GM21737 (cell line): Measurements from ENCODE around the gene MZT2B.
"Not testable (repeated sequence)": the region's sequence is repeated elsewhere in the genome, so short reads cannot be mapped to it uniquely, and the experiment has no call there.

ENCODE experiments used
- ATAC-seq: cut with Tn5 transposase; IDR thresholded peaks from one replicate; pipeline ENCODE4 v1.9.1; 2021; ENCODE audit warnings: mild to moderate bottlenecking, moderate library complexity; ENCODE audit not compliant: unreplicated experiment

MZT2B gene

DNA sequence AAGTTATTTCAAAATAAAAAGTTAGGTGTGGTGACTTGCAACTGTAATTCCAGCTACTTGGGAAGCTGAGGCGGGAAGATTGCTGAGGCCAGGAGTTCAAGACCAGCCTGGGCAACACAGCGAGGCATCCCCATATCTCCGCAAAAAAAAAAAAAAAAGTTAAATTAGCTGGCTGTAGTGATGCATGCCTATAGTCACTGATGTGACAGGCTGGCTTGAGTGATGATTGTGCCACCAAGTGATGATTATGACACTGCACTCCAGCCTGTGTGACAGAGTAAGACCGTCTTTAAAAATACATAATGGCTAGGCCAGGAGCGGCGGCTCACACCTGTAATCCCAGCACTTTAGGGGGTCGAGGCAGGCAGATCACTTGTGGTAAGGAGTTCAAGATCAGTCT, 12.2 kb upstream of the MZT2B start:
- no peak for ATAC-seq

DNA sequence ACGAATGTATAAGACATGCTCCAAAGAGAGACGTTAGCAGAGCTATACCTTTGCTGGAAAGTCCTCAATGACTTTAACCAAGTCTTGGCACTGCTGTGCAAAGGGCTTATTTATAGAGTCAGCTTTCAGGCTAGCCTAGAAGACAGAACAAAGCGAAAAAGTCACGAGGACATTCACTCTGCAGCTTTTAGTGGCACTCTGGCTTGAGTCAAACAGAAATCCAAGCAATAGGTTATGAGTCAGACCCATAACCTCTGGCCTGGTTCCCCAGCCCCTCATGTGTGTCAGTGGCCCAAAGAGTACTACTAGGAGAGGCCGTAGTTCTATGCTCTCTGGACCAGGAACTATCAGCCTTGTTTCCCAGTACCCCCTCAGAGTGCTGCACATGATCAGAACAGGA, 7.2 kb upstream of the MZT2B start:
- ATAC-seq: not testable (repeated sequence)

DNA sequence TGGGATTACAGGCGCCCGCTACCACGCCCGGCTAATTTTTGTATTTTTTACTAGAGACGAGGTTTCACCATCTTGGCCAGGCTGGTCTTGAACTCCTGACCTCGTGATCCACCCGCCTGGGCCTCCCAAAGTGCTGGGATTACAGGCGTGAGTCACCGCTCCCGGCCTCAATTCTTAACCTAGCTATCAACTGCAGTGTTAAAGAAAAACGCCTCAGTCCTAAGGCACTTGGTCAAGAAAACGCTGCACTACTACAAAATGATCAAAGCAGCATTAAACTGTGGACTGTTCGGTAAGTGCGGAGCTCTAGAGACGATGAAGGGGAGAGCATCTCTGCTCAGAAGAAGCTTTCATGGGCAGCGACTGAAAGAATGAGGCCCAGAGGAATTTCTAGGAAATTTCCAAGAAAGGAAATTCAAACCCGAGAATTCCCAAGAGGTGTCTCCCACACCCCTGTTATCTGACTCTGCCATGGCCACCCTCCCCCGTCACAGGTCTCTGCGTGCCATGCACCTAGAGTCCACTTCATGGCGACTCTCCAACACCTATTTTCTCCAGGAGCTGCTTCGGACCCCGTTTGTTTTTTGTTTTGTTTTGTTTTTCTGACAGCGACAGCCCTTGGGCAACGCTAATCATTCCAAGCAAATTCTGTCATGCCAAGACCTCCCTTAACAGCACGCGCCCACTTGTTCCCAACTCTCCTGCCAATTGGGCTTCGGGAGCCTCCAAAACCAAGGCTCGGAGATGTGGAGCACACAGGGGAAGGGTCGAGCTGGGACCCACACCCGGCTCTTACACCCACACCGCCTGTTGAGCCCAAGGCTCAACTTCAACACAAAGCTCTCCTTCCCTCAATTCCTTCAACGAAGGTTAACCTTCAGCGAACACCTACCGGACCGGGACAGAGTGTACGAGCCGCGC, 1.4 kb upstream of the MZT2B start:
- ATAC-seq: not testable (repeated sequence)

DNA sequence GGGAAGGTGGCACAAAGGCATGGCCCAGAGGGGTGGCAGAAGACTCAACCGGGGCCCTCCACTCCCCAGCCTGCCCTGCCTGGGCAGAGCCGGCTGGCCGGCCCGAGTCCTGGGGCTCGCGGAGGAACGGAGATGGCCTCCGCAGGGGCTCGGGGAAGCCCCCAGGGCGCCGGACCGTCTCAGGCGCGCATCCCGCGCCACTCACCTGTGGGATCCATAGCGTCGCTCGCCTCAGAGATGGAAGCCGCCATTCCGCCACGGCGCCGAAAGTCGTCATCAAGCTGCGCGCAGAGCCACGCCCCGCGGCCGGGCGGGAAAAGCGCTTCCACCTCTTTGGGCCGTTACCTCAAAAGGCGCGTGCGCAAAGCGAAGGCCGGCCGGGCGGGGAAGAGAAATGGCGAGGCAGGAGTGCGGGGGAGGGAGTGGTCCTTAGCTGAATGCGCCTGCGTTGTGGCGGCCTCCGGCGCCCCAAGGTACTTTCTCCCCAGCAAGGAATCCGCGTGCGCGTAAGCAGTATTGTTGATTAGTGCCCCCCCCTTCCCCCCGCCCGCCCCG, 660 bp upstream of the MZT2B start, which contains the start of gene SMPD4:
Gene SMPD4 (minus strand): TSS at position 278 of the 555 bp plus-strand sequence. CDS start 5,010 bp downstream, outside the sequence.
- ATAC-seq: peak; percentile 52

DNA sequence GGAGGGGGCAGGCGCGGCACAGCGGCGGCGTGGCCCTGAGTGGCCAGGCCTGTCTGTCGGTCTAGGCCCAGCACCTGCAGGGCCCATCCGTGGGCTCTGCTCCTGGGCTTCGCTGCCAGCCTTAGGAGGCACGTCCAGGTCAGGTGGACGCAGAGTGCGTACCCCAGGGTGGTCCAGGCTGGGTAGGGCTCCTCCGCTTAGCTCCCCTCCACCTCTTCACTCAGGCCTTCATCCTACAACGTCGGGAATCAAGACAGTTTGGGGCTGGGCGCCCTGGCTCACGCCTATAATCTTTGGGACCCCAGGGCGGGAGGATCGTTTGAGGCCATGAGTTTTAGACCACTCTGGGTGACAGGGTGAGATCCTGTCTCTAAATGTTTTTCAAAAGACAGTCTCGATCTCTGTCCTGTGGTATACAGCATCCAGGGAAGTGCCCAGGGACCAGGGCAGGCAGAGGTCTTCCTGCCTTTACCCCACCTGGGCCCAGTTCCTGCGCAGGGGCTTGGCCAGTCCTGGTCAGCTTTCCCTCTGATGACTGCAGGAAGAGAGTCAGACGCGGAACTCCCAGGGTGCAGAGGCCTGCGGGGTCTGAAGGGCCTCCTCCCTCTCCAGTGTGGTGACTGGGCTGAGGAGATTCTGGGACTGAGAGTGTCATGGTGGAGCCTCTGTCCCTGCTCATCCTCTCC, 907 bp downstream of the MZT2B start:
- peak; percentile 13 for ATAC-seq

DNA sequence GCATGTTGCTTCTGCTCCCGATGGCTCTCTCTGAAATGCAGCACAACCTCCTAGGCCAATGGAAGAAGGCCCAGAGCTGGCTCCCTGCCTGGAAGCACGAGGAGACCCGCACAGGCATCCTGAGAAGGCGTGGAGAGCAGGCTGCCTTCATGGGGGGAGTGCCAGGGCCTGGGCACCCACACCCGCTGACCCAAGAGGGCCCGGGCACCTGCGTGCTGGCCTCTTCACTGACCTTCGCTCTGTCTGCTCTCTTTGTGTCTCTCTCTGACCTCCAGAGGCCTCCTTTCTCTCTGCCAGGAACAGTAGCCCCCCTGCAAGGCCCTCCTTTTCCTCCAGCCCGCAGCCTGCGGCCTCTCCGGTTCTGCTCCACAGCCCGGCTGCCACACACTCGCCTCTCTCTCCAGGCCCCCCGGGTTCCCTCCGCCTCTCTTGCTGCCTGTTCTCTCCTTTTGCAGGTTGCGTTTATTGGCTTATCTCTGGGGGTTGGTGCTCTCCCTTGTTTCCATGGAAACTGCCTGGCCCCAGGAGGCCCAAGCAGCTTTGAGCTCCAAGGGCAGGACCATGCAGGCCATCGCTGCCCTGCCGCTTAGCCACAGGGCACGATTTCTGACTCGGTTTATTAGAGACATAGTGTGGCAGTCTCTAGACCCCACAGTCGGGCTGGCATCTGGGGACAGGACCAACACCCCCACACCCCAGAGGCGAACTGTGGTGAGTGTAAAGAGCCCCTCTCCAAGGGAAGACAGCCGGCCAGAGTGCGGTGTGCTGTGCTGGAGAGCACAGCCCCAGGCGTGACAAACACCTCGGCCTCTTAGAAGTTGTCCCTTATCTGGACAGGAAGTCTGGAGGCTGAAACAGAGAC, 1.7 kb downstream of the MZT2B start:
- ATAC-seq: no peak

DNA sequence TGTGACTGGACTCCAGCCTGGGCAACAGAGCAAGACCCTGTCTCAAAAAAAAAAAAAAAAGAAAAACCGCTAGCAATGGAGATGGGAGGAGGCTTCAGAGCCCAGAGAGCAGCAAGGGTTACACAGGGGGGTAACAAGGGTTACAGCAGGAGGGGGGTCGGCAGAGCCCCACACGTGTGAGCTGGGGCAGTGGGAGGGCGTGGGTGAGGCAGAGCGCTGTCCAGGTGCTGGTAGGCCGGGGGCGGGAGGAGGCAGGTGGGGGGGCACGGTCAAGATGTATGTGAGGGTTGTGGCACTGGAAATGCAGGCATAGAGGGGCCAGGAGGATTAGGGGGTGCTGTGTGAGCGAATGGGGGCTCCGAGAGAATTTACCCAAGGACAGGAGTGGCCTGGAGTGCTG, 3.4 kb downstream of the MZT2B start:
- no peak for ATAC-seq

DNA sequence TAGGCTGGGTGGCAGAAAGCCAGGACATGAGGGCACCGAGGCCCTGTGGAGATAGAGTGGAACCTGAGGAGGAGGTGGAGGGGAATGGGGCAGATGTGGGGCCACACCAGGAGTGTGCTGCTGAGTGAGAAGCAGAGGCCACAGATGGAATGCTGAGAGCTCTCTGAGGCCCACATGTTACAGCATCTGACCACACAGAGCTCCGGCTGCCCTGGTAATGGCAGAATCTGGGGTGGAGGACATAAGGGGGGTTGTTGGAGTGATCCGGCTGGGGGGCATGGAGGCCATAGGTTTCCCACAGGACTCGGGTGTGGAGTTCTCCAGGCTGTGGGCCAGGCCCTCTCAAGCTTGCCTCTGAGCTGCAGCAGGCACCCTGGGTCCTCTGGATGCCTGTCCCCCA, 3.8 kb downstream of the MZT2B start:
- no peak for ATAC-seq

DNA sequence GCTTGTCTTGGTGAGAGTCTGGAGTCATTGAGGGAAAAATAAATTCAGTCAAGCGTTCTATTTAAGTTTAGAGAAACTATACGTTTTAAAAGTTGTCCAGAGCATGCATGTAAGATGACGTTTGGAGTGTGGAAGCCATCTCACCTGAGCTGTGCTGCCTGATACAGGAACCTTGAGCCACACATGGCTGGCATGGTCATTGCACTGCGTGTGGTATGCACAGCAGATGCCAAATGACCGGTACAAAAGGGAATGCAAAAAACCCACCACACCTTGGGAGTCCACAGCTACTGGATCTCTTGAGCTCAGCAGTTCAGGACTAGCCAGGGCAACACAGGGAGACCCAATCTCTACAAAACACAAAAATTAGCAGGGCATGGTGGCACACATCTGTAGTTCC, 4.3 kb downstream of the MZT2B start:
- no peak for ATAC-seq

DNA sequence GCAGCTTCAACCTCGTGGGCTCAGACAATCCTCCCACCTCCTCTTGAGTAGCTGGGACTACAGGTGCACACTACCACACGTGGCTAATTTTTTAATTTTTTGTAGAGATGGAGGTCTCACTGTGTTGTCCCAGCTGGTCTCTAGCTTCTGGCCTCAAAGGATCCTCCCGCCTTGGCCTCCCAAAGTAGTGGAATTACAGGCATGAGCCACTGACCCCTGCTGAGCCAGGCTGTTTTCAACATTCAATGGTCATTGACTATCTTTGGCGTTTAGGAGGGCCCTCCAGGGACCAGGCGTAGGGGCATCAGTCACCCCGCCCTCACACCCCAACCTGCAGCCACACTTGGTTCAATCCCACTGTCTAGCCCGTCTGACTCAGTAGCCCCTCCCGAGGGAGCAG, 5.2 kb downstream of the MZT2B start:
- no peak for ATAC-seq

DNA sequence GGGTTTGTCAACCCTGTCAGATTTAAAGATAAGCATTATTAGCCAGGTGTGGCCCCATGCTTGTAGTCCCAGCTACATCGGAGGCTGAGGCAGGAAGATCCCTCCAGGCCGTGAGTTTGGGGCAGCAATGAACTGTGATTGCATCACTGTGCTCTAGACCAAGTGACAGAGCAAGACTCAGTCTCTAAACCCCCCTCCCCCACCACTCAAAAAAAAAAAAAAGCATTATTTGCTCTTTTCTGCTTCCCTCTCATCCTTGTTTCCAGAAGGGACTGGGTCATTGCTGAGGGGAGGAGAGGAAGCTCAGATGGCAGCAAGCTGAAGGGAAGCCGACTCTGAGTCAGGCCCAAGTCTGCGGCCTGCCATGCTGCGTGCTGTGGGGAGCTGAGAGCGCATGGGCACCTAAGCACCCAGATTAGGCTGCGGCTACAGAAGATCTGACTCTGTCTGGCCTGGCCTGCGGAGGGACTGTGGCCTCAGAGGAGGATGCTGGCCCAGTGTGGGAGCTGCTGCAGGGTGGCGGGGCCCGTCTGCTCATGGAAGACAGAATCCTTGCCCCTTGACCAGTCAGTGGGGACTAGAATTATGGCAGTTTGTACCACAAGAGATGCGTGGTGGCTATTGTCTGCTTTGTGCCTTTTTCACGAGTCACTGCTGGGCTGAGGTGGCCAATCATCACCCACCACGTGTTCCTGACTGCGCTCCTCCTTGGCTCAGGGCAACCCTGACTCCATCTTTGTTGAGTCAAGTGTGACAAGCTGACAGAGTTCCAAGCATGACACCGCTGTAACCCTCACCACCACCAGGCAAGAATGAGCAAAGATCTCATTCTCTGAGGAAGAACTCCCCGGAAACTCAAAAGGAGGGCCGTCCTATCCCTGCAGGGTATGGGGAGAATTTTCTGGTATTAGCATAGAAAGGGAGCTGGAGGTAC, 6.1 kb downstream of the MZT2B start:
- not testable (repeated sequence) for ATAC-seq

DNA sequence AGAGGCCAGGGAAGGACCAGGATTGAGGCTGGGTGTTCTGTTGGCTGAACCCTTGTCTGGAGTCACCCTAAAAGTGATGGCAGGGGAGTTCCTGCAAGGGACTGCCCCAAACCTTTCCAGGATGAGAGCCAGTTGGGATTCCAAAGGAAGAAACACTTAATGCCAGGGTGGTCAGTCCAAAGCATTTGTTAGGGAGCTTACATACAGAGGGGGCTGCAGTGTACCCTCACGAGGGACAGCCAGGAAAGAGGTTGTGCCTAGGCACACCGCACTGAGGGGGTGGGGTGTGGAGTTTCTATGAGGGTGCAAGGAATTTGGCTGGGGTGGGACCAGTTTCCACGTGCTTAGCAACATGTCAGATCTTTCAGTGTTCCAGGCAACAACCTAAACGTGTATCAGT, 6.9 kb downstream of the MZT2B start:
- ATAC-seq: not testable (repeated sequence)

DNA sequence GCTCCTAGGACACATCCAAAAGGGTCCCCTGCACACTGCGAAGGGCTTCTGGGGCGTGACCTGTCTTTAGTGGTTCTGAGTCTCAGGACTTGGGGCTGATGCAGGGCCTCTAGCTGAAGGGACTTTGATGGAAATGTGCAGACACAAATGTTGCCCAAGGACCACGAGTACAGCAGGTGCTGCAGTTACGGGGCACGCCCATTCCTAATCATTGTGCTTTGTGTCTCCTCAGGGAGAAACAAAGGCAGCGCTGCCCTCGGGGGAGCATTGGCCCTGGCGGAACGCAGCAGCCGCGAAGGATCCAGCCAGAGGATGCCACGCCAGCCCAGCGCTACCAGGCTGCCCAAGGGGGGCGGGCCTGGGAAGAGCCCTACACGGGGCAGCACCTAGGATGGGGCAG, 8.2 kb downstream of the MZT2B start:
- no peak for ATAC-seq

DNA sequence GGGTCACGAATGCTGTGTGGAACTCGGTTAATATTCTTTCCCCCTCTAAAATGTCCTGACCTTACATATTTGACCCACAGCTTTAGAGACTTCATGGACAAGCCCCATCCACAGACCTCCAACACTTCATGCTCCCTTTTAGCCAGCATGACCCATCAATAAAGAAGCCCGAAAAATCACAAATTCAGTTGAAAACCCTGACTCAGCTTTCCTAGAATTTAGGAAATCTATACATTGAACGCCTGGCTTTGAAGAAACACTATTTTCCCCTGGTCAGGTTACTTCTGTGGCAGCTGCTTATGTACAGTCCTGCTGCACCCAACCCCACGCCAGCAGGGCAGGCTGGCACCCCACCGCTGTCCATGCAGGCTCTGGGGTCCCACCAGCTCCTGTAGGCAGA, 9.3 kb downstream of the MZT2B start:
- not testable (repeated sequence) for ATAC-seq

DNA sequence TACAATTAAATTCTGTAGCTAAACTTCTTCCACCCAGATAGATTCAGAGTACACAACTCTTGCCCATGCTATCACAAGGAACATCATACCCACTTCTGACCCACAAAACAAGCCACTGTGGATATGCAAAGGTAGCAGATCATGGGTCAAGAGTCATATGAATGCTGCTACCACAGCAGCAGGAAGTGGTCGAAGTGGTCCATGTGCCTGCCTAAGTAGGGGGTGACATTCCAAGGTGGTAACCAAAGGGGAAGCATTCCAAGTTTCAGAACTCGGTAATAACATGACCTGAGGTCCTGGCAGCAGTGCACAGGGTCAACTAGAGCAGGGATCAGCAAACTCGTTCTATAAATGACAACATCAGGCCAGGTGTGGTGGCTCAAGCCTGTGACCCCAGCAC, 10.4 kb downstream of the MZT2B start:
- not testable (repeated sequence) for ATAC-seq

DNA sequence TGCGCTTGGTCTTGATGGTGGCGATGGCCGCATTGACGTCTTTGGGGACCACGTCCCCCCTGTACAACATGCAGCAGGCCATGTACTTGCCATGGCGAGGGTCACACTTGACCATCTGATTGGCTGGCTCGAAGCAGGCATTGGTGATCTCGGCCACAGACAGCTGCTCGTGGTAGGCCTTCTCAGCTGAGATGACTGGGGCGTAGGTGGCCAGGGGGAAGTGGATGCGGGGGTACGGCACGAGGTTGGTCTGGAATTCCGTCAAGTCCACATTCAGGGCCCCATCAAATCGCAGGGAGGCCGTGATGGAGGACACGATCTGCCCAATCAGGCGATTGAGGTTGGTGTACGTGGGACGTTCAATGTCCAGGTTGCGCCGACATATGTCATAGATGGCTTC, 11.8 kb downstream of the MZT2B start:
- not testable (repeated sequence) for ATAC-seq

DNA sequence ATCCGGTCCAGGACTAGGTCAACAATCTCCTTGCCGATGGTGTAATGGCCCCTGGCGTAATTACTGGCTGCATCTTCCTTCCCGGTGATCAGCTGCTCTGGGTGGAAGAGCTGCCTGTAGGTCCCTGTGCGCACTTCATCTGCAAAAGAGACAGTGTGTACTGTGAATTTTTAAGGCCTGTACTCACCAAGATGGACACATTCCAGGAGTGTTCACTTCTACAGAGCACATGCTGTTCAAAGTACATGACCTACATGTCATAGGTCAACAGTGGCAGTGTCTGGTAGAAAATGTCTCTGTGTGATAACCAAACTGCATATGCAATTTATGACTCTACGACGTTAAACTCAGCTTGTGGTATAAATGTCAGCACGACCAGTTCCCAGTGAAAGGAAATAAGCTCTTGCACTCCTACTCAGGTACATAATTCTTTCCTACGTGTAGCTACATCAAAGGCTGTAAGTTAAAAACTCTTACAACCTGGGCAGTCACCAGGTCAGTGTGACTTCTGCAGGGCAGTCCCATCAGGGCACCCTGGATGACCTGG, 13.1 kb downstream of the MZT2B start:
- not testable (repeated sequence) for ATAC-seq

DNA sequence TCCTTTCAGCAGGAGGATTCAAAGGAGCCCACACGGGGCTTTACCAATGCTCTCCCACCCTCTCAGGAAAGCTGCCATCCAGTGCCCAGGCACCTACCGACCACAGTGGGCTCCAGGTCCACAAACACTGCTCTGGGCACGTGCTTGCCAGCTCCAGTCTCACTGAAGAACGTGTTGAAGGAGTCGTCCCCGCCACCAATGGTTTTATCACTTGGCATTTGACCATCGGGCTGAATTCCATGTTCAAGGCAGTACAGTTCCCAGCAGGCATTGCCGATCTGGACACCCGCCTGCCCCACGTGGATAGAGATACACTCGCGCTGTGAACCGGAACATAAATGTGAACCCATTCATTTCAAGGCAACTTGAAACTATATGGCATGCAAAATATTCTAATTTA, 14.0 kb downstream of the MZT2B start:
- not testable (repeated sequence) for ATAC-seq

DNA sequence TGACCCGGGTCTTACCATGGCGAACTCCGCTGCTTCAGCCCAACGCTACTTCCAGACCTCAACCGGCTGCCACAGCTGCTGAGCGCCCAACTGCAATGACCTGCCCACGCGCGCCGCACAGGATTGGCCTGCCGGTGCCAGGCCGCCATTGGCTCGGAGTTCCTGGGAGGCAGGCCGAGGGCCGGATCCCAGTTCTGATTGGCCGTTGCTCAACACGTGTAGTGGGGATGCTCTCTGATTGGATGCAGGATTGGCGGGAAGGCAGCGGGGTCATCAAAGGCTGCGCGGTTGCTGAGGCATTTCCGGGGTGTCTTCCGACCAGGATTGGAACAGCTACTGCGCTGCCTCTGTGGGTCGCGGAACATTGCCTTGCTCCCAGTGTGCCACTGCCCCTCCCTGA, 16.3 kb downstream of the MZT2B start, which contains the start of gene TUBA3E:
Gene TUBA3E (minus strand): TSS at position 97 of the 400 bp plus-strand sequence. CDS start 79 bp downstream, at position 18.
- ATAC-seq: no peak
